Measurements from ENCODE around the gene CIDEB.
"Not testable (repeated sequence)": the region's sequence is repeated elsewhere in the genome, so short reads cannot be mapped to it uniquely, and the experiment has no call there.

The CIDEB gene, protein sequence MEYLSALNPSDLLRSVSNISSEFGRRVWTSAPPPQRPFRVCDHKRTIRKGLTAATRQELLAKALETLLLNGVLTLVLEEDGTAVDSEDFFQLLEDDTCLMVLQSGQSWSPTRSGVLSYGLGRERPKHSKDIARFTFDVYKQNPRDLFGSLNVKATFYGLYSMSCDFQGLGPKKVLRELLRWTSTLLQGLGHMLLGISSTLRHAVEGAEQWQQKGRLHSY

DNA sequence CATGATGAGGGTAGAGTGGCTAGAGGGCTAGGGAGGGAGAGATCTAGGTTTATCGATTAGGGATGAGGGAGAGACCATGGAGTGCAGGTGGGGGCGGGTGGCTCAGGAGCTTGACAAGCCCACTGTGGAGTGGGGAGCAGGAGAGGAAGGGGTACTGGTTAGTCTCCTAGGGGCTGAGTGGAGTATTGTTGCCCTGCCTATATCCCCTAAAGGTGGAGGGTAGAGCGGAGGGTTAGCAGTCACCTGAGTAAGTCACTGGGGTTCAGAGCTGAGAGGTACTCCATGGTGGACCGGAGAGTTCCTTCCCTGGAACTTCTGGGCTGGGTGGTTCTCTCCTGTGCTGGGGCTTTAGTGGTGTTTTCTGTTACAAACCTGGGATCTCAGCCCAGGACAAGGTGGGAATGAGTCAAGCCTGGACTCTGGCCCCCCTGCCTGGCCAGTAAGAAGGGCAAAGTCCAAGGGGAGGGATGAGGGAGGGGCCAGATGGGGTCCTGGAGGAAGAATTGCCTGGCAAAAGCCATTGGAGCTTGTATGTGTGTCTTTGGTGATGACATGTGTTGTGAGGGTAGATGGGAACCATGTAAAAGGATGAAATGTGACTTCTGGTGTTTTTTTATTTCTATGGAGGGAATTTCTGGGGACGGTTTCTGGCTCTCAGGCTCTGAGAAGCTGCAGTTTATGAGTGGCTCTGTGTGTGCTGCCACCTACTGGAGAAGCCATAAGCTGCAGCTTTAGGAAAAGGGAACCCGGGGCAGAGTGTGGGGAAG lies at the start of gene CIDEB:
TSS of gene CIDEB (minus strand) at position 403 of the 767 bp plus-strand sequence. CDS start at position 284, 119 bp downstream.
- peak; percentile 85 for DNase-seq

DNA sequence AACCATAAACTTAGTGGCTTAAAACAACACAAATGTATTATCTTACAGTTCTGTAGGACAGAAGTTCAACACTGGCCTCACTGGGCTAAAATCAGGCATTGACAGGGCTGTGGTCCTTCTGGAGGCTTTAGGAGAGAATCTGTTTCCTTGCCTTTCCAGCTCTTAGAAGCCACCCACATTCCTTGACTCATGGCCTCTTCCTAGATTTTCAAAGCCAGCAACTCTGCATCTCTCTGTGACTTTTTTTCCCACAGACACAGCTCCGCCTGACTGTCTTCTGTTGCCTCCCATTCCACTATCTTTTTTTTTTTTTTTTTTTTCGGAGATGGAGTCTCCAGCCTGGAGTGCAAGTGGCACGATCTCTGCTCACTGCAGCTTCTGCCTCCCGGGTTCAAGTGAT lies 48.4 kb upstream of the CIDEB start:
- no peak for DNase-seq

DNA sequence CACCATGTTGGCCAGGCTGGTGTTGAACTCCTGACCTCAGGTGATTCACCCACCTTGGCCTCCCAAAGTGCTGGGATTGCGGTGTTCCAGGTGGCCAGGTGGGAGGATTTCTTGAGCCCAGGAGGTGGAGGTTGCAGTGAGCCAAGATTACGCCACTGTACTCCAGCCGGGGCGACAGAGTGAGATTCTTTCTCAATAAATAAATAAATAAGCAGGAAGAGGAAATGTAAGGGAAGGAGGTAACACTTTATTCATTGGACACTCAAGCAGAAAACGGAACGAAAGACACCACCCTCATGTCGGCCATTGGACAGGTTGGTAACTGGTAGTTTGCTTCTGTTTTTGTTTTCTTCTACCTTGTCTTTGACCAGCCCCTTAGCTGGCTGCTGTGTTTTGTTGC lies 47.2 kb upstream of the CIDEB start:
- no peak for DNase-seq

DNA sequence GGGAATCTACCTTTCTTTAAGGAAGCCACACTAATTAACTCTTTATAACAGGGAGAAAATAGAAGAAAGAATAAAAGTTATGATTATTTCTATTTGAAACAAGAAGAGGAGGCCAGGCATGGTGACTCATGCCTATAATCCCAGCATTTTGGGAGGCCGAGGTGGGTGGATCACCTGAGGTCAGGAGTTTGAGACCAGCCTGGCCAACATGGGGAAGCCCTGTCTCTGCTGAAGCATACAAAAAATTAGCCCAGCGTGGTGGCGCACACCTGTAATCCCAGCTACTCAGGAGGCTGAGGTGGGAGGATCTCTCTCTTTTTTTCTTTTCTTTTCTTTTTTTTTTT lies 46.7 kb upstream of the CIDEB start:
- DNase-seq, result not testable (repeated sequence)

DNA sequence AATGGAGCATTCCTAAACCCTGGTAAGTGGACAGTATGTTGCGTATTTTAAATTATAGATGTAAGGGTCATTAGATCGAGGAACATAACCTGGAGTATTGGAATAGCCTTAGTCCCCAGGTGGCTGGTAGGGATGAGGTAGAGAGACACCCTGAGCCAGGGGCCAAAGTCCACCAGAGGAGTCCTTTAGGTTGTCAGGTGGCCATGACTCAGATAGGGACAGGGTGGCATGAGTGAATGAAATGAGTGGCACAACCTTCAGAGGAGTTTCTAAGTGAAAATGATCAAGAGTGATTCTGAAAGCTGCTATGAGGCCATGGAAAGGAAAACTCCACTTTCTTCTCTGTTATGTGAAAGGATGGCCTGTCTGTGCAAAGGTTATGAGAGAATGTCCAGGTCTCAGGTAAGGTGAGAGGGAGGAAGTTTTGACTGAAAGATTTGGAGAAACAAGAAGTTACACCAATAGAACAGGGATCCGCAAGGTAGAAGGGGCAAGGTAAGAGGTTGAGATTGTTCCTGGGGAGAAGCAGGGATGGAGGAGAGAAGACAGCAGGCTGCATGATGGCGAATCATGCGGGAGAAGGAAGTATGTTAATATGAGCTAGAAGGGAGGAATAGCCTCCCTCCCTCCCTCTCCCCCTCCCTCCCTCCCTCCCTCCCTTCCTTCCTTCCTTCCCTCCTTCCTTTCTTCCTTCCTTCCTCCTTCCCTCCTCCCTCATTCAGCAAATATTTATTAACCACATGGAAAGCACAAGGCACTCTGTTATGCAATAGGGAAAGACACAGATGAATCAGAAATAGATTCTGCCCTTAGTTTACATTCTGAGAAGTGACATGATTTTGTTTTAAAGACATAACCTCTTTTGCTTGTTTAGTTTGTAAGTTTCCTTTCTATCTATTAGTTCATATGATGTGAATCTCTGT lies 46.0 kb upstream of the CIDEB start:
- no peak for DNase-seq

DNA sequence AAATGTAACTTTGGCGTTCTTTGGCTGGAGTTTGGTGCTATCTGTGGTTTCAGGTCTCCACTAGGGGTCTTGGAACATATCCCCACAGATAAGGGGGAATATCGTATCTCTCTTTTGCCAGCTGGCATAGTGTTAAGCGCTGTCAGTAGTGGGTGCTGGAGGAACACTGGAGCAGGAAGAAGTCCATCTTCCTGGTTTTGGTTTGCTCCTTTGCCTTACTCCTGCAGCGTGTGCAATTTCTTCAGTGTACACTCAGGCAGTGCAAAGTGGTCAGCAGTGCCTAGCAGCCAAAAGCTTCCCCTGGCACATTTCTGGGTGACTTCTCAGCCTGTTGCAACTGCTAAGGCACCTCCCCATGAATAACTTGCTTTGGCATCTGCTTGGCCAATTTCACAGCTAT lies 43.7 kb upstream of the CIDEB start:
- peak; percentile 69 for DNase-seq

DNA sequence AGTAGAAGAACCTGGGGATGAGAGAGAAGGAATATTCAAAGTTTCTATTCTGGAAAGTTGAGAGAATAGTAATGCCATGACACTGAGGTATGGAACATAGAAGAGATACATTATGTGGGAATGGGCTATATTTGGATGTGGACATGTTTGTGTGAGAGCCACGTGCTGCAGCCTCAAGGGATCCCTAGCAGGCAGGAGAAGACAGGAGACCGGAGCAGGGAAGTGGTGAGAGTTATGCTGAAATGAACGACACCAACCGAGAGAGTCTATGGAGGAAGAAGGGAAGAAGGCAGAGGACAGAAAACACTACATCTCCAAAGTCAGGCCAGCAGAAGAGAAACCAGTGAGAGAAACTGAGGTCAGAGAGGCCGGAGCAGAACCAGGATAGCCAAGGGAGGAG lies 42.0 kb upstream of the CIDEB start:
- no peak for DNase-seq

DNA sequence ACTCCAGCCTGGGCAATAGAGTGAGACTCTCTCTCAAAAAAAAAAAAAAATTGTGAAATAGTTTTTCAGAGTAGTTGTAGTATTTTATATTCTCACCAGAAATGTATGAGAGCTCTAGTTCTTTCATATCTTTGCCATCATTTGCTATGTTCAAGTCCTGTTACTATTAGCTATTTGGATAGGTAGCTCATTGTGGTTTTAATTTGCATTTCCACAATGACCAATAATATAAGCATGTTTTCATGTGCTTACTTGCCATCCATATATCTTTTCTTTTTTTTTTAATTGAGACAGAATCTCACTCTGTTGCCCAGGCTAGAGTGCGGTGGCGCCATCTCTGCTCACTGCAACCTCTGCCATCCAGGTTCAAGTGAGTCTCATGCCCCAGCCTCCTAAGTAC lies 40.4 kb upstream of the CIDEB start:
- DNase-seq, result no peak

DNA sequence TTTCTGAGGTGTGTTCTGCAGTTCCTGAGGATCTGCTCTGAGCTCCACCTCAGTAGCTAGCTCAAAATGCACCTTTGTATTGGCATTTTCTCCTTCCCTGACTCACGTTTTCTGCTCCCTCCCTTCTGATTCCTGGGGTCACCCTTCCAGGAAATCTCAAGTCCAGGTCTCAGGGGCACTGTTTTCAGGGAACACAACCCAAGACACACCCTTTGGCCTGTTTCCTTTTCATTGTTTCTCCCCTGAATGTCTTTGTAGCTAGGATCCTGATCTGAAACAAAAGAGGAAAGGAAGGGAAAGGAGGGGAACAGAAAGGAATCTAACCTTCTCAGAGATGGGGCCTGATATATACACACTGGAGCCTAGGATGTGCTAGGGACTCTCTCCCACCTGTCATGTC lies 39.4 kb upstream of the CIDEB start:
- DNase-seq, result no peak

DNA sequence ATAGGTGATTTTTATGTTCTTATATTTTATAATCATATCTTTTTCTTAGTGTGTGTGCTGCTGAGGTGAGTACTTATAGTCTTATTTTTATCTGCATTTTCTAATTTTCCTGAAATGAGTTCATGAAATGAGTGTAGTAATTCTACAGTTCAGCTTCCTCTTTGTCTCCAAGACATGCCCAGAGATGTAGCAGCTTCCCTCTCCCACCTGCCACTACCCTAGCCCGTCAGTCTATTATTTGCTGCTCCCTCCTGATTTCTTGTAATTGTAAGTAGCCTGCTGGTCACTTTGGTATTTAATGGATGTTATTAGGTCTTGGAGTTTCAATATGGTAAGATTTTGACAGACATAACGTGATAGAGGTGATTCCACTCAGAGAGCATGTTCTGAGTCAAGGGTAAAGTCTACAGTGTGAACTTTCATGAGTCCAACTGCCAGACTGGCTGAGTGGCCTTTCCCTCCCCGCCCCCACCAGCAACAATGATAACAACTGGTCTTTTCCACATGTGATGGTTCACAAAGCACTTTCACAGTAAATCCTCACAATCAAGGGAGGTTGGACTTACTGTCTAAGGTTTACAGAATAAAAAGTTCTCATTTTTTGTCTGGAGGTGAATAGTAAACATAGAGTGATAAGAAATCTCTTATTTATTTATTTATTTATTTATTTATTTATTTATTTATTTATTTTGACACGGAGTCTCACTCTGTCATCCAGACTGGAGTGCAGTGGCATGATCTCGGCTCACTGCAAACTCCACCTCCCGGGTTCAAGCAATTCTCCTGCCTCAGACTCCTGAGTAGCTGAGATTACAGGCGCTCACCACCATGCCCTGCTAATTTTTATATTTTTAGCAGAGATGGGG lies 36.3 kb upstream of the CIDEB start:
- DNase-seq, result no peak

DNA sequence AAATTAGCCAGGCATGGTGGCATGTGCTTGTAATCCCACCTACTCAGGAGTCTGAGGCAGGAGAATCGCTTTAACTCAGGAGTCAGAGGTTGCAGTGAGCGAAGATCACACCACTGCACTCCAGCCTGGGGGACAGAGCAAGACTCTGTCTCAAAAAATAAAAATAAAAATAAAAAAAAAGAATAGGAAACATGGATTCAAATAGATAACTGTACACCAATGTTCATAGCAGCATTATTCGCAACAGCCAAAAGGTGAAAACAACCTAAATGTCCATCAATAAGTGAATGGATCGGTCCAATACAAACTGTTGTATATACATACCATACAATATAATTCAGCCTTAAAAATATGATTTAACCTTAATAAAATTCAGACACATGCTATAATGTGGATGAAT lies 35.1 kb upstream of the CIDEB start:
- DNase-seq, result no peak

DNA sequence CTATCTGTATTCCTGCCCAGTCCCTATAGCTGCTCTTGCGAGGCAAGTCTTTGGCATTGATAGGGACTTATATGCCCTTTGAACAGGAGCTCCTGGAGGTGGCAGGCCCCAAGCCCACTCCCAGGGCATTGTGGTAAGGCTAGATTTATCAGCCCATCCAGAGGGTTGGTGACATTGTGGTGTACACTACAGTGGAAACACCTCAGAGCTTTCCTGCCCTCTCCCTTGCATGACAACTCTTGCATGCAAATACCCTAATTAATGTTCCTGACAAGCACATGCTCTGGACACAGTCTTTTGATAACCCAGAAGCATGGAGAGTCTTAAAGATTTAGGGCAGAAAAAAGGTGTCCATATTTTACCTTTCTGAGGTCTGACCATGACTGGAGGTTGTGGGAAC lies 32.8 kb upstream of the CIDEB start:
- no peak for DNase-seq

DNA sequence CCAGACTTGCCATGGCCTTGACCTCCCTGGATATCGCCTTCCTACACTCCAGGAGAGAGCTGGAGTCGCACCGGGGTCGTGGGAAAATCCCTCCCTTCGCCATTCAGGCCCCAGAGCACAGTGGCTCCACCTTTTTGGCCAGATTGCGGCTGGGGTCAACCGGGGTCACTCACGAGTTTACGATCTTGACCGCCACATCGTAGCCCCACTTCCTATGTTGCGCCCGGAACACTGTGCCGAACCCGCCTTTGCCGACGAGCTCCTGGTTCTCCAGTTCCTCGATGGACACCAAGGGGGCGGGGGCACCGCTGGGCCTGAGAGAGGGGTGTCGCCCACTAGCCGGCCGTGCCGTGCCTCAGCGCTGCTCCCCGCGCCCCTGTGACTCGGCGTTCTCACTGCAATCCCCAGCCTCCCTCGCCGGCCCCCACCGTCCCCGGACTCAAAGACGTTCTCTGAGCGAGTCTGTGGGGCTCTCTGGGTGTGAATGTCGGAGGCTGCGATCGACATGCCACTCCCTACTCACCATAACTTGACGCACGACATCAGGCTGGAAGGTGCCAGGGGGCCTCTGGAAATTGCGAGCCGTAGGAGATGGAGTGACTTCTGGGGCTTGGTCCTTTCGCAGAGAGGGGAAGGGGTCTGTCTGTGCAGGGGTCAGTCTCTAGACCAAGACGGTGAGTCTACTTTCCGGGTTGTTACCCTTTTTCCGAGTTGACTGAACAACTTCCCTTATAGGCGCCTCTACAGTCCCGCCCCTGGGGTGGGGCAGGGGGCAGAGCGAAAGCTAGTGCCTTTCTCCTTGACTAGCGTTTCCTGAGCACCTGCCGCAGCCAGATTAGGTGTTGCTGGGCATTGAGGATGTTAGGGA lies 31.7 kb upstream of the CIDEB start, which contains the start of gene RIPK3:
TSS of gene RIPK3 (minus strand) at position 708 of the 868 bp plus-strand sequence. CDS start at position 543, 165 bp downstream.
- peak; percentile 73 for DNase-seq

DNA sequence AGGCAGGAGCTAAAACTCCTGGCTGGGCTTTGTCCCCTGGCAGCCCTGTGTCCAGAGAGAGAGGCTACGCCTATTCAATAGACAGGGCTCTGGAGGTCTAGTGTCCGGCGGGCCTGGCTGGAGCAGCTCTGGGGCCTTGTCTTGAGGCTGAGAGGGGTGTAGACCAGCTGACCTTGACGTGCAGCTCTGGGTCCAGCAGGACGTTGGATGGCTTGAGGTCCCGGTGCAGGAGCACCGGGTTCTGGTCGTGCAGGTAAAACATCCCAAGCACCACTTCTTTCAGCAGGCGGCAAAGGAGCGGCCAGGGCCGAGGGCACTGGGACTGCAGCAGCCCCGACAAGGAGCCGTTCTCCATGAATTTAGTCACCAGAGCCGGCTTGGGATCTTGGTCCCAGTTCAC lies 31.1 kb upstream of the CIDEB start:
- DNase-seq, result no peak

DNA sequence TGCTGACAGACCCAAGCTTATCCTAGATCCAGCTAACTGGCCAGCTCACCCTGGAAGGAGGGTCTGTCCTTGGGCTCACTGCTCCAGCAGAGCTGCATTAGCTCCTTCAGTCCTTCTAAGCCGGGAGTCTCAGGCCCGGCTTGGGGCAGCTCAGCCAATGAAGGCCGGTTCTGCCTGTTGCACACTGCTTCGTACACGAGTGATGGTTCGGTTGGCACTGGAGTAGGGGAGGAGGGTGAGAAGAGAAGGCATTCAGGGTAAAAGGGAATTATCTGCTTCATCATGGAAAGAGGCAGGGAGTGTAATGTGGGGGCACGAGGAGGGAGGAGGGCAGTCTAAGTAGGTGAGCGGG lies 30.0 kb upstream of the CIDEB start:
- DNase-seq, result no peak

DNA sequence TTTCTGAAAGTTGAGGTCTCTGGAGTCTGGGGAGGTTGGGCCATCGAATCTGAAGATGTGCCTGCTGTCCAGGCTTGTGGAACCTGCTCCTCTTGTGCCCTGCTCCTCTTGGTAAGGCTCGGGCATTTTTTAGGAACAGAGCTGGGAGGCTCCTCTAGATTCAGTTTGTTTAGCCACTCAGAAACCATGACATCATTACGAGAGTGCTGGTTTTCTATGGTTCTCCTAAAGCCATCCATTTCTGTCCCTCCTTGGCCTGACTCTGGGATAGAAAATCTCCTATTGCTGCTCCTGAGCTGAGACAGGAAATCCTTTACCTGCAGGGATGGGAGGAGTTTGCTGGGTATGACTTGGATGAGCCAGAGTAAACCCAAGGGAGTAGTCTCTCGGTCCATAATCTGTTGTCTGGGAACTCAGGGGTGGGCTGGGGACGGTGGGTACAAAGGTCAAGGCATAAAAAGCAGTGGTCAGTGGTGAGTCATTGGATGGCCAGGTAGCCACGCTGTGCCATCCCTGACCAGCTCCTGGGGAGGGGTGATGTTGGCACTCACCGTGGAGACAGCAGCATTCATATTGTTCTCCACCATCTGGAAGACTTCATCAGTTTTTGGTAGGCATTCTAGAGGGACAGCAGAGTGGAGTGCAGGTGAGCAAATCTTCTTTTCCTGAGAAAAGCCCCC lies 29.5 kb upstream of the CIDEB start:
- no peak for DNase-seq

DNA sequence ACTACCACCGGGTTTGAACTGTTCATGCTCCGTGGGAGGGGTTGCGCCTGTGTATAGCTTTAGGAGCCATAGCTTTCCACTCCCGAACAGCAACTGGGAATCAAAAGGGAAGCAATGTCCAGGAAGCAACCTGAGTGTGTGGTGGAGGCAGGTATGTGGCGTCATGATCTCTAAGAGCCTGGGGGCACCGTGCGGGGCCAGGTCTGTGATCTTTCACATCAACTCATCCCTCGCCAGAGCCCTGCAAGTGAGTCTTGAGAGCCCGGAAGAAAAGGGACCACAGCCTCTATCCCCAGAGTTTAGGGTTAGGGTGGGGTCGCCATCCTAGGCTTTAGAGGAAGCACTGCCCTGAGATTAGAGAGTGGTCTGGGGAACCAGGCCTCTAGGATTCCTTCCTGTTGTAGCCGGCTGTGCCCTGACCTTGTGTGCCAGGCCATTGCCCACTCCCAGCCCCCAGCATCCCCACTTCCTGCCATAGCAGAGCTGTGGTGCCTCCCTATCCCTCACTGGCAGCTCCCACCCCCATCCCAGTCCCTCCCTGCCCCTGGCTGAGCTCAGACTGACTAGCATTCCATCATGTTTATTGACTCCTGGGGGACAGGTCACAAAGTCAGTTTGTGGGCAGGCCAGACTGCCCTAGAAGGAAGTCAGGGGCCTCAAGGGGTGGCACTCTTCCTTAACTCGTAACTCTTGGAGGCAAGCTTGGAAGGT lies 27.8 kb upstream of the CIDEB start:
- no peak for DNase-seq

DNA sequence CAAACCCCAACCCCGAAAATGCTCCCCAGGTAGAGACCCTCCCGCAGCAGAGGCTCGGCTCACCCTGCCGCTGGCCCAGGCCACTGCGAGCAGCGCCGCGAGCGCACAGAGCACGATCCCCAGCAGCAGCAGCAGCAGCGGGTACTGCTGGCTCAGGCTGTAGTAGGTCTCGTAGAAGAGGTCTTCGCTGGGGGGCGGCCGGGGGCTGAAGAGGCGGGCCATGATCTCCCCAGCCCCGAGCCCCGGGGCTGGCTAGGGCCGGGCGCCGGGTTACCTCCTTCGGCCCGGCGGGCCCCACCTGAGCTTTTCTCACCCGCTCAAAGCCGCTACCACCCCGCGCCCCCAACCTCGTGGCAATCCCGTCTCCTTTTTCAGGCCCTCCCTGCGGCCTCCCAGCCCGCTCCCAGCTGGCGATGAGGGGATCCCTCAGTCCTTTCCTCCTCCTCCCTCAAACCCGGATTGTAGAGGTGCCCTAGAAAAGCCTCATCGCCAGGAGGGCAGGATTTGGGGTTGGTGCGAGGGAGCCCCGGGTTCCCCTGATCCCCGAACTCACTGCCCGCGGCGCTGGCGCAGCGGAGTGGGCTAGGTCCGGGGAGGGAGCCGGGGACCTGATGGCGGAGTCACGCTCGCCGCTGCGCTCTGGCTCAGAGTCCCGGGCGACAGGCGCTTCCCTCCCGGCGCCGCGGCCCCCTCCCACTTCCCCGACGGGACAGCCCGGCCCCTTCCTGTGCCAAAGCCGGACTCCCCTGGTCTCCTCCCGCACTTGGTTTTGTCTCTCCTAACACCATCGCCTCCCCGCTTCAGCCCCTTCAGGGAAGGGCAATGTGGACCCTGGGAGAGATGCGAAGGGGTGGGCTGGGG lies 26.9 kb upstream of the CIDEB start, which contains the start of gene ADCY4:
TSS of gene ADCY4 (minus strand) at position 641 of the 861 bp plus-strand sequence. CDS start at position 222, 419 bp downstream.
- DNase-seq, result no peak
